Activated CD8-positive, alpha-beta memory T cell treated with anti-CD3 and anti-CD28 coated beads, Interleukin-2, amount 10 ng/mL, durations not matched to agents 7 days and 5 days (primary cell): Measurements from ENCODE around the gene PTPN11. TPM values are rescaled to one million over a fixed set of nuclear protein-coding genes. Genes with fewer than 3 reads are reported as not detected.
"Not testable (repeated sequence)": the region's sequence is repeated elsewhere in the genome, so short reads cannot be mapped to it uniquely, and the experiment has no call there.

ENCODE experiments used
- ATAC-seq: fragments of 150-1000 bp; cut with Tn5 transposase; one replicate; pipeline ENCODE4 v1.10.0; 2021; ENCODE audit warnings: moderate library complexity
- CTCF ChIA-PET: fragments of 350-600 bp; sonication (Branson Sonifier 250); formaldehyde crosslinking; loops from one replicate; lab custom pipeline; 2021; ENCODE audit warnings: antibody characterized with exemption; lab: Charles Lee
- DNase-seq: peaks from one replicate; pipeline ENCODE4 v3.0.0-alpha.2; 2020
- H3K27ac Mint-ChIP-seq: one replicate; pipeline ENCODE4 v1.8.0; 2021; ENCODE audit warnings: mild to moderate bottlenecking, mixed read lengths
- H3K27me3 Mint-ChIP-seq: one replicate; pipeline ENCODE4 v1.8.0; 2021; ENCODE audit warnings: mixed read lengths
- H3K36me3 Mint-ChIP-seq: one replicate; pipeline ENCODE4 v1.8.0; 2021; ENCODE audit warnings: mild to moderate bottlenecking, mixed read lengths
- H3K4me1 Mint-ChIP-seq: one replicate; pipeline ENCODE4 v1.8.0; 2021; ENCODE audit warnings: mixed read lengths
- H3K4me3 Mint-ChIP-seq: one replicate; pipeline ENCODE4 v1.8.0; 2021; ENCODE audit warnings: mild to moderate bottlenecking, moderate library complexity, mixed read lengths
- H3K9me3 Mint-ChIP-seq: one replicate; pipeline ENCODE4 v1.8.0; 2022; ENCODE audit warnings: low read depth, mixed read lengths
- total RNA-seq, 2 experiments: library from RNA; stranded (reverse); gene quantifications; one replicate each; pipeline ENCODE4 v1.2.3, GENCODE V29; 2021

Gene PTPN11
- total RNA-seq, 2 experiments from 2014 or later, result 90.9 to 118 TPM

- H3K9me3 Mint-ChIP-seq, H3K36me3 Mint-ChIP-seq, CTCF ChIA-PET, ATAC-seq, H3K4me1 Mint-ChIP-seq, DNase-seq, H3K4me3 Mint-ChIP-seq, H3K27me3 Mint-ChIP-seq, H3K27ac Mint-ChIP-seq: not testable (repeated sequence)
Measured at GRCh38 chr12:112440653-112441052, 21.9 kb downstream of the PTPN11 start.

- DNase-seq (no peak), ATAC-seq (no peak)
- H3K36me3 Mint-ChIP-seq, result peaks cover 10% of the 10 kb centered on the region
- CTCF ChIA-PET, result no interaction called here
- H3K4me1 Mint-ChIP-seq, result peaks cover 20% of the 10 kb centered on the region
- no peaks in the 10 kb centered on the region for H3K27me3 Mint-ChIP-seq
- no peaks in the 10 kb centered on the region for H3K9me3 Mint-ChIP-seq
- no peak overlapping the region for H3K4me3 Mint-ChIP-seq
- H3K27ac Mint-ChIP-seq, result no peak overlapping the region
Measured at GRCh38 chr12:112443916-112444315, 25.2 kb downstream of the PTPN11 start.

- no peak for ATAC-seq
- peaks cover 21% of the 10 kb centered on the region for H3K36me3 Mint-ChIP-seq
- peaks cover 20% of the 10 kb centered on the region for H3K4me1 Mint-ChIP-seq
- peak overlapping the region; percentile 70 for H3K27ac Mint-ChIP-seq
- CTCF ChIA-PET, result no interaction called here
- H3K4me3 Mint-ChIP-seq, result no peak overlapping the region
- H3K9me3 Mint-ChIP-seq, result no peaks in the 10 kb centered on the region
- H3K27me3 Mint-ChIP-seq, result no peaks in the 10 kb centered on the region
- no peak for DNase-seq
Measured at GRCh38 chr12:112446008-112446725, 27.4 kb downstream of the PTPN11 start.

GRCh38 chr12:112447106-112447505 lies 28.4 kb downstream of the PTPN11 start:
- H3K4me3 Mint-ChIP-seq, result no peak overlapping the region
- peaks cover 23% of the 10 kb centered on the region for H3K36me3 Mint-ChIP-seq
- CTCF ChIA-PET, result interaction anchor here (0.6 kb wide), 1 partner anchor 727 kb away, joined by 3 read pairs; no protein-coding TSS in a partner anchor
- no peaks in the 10 kb centered on the region for H3K27me3 Mint-ChIP-seq
- H3K9me3 Mint-ChIP-seq, result no peaks in the 10 kb centered on the region
- peaks cover 20% of the 10 kb centered on the region for H3K4me1 Mint-ChIP-seq
- DNase-seq (no peak), ATAC-seq (no peak)
- H3K27ac Mint-ChIP-seq, result peak overlapping the region; percentile 73

GRCh38 chr12:112448165-112448564 lies 29.4 kb downstream of the PTPN11 start:
- CTCF ChIA-PET, DNase-seq, H3K4me3 Mint-ChIP-seq, ATAC-seq, H3K27me3 Mint-ChIP-seq, H3K9me3 Mint-ChIP-seq: not testable (repeated sequence)
- Mint-ChIP-seq H3K4me1 (peaks cover 24% of the 10 kb centered on the region), H3K27ac (peak overlapping the region; percentile 5), H3K36me3 (peaks cover 27% of the 10 kb centered on the region)

- Mint-ChIP-seq H3K4me3 (no peak overlapping the region), H3K9me3 (no peaks in the 10 kb centered on the region), H3K27me3 (no peaks in the 10 kb centered on the region), H3K27ac (no peak overlapping the region), H3K36me3 (peaks cover 40% of the 10 kb centered on the region), H3K4me1 (peaks cover 24% of the 10 kb centered on the region)
- ATAC-seq (no peak), DNase-seq (no peak)
- CTCF ChIA-PET, result interaction anchor here (1.2 kb wide), 2 partner anchors 11 to 22 kb away, joined by 3 read pairs; no protein-coding TSS in a partner anchor
Measured at GRCh38 chr12:112450725-112451124, 32.0 kb downstream of the PTPN11 start.

- DNase-seq (no peak), ATAC-seq (no peak)
- H3K4me3 Mint-ChIP-seq, result no peak overlapping the region
- CTCF ChIA-PET, result no interaction called here
- H3K9me3 Mint-ChIP-seq, result no peaks in the 10 kb centered on the region
- H3K36me3 Mint-ChIP-seq, result peaks cover 53% of the 10 kb centered on the region
- H3K27me3 Mint-ChIP-seq, result no peaks in the 10 kb centered on the region
- H3K4me1 Mint-ChIP-seq, result peaks cover 4% of the 10 kb centered on the region
- H3K27ac Mint-ChIP-seq, result no peak overlapping the region
Measured at GRCh38 chr12:112456029-112456428, 37.3 kb downstream of the PTPN11 start.

GRCh38 chr12:112457142-112457541 lies 38.4 kb downstream of the PTPN11 start:
- ATAC-seq, DNase-seq, CTCF ChIA-PET, H3K27ac Mint-ChIP-seq, H3K9me3 Mint-ChIP-seq, H3K4me1 Mint-ChIP-seq, H3K4me3 Mint-ChIP-seq, H3K27me3 Mint-ChIP-seq: not testable (repeated sequence)
- H3K36me3 Mint-ChIP-seq, result peaks cover 51% of the 10 kb centered on the region

GRCh38 chr12:112458330-112458729 lies 39.6 kb downstream of the PTPN11 start:
- H3K27me3 Mint-ChIP-seq, result no peaks in the 10 kb centered on the region
- peaks cover 2% of the 10 kb centered on the region for H3K4me1 Mint-ChIP-seq
- H3K36me3 Mint-ChIP-seq, result peaks cover 47% of the 10 kb centered on the region
- DNase-seq, result no peak
- no peaks in the 10 kb centered on the region for H3K9me3 Mint-ChIP-seq
- H3K4me3 Mint-ChIP-seq, result no peak overlapping the region
- no peak for ATAC-seq
- H3K27ac Mint-ChIP-seq, result no peak overlapping the region
- CTCF ChIA-PET, result no interaction called here

GRCh38 chr12:112458751-112459150 lies 40.0 kb downstream of the PTPN11 start:
- Mint-ChIP-seq H3K4me1 (peaks cover 5% of the 10 kb centered on the region), H3K36me3 (peaks cover 48% of the 10 kb centered on the region), H3K9me3 (no peaks in the 10 kb centered on the region), H3K27me3 (no peaks in the 10 kb centered on the region), H3K27ac (no peak overlapping the region), H3K4me3 (no peak overlapping the region)
- no peak for DNase-seq
- CTCF ChIA-PET, result no interaction called here
- no peak for ATAC-seq

GRCh38 chr12:112463478-112463877 lies 44.7 kb downstream of the PTPN11 start:
- peak; percentile 30 for ATAC-seq
- H3K27me3 Mint-ChIP-seq, result no peaks in the 10 kb centered on the region
- CTCF ChIA-PET, result interaction anchor here (1.3 kb wide), 1 partner anchor 17 kb away, joined by 3 read pairs; no protein-coding TSS in a partner anchor

GRCh38 chr12:112464605-112465004 lies 45.9 kb downstream of the PTPN11 start:
- H3K27ac Mint-ChIP-seq, result no peak overlapping the region

More at GRCh38 chr12:112463478-112463877, 44.7 kb downstream of the PTPN11 start:
- no peak for DNase-seq
- no peaks in the 10 kb centered on the region for H3K9me3 Mint-ChIP-seq
- peaks cover 5% of the 10 kb centered on the region for H3K4me1 Mint-ChIP-seq
- no peak overlapping the region for H3K4me3 Mint-ChIP-seq
- H3K36me3 Mint-ChIP-seq, result peaks cover 28% of the 10 kb centered on the region
- H3K27ac Mint-ChIP-seq, result no peak overlapping the region

GRCh38 chr12:112466011-112466422 lies 47.3 kb downstream of the PTPN11 start:
- Mint-ChIP-seq H3K4me3 (no peak overlapping the region), H3K27ac (no peak overlapping the region), H3K36me3 (peaks cover 25% of the 10 kb centered on the region), H3K4me1 (peaks cover 5% of the 10 kb centered on the region), H3K27me3 (no peaks in the 10 kb centered on the region), H3K9me3 (no peaks in the 10 kb centered on the region)
- ATAC-seq, result no peak
- no peak for DNase-seq
- CTCF ChIA-PET, result no interaction called here

More at GRCh38 chr12:112464605-112465004, 45.9 kb downstream of the PTPN11 start:
- H3K4me3 Mint-ChIP-seq, result no peak overlapping the region
- no peaks in the 10 kb centered on the region for H3K27me3 Mint-ChIP-seq
- no peaks in the 10 kb centered on the region for H3K9me3 Mint-ChIP-seq
- peaks cover 5% of the 10 kb centered on the region for H3K4me1 Mint-ChIP-seq
- DNase-seq (no peak), ATAC-seq (no peak)
- CTCF ChIA-PET, result no interaction called here
- peaks cover 25% of the 10 kb centered on the region for H3K36me3 Mint-ChIP-seq

GRCh38 chr12:112466835-112467234 lies 48.1 kb downstream of the PTPN11 start:
- Mint-ChIP-seq H3K4me3 (no peak overlapping the region), H3K9me3 (no peaks in the 10 kb centered on the region), H3K27ac (no peak overlapping the region), H3K4me1 (peaks cover 5% of the 10 kb centered on the region), H3K36me3 (peaks cover 25% of the 10 kb centered on the region), H3K27me3 (no peaks in the 10 kb centered on the region)
- CTCF ChIA-PET, result no interaction called here
- no peak for ATAC-seq
- DNase-seq, result no peak
